SK-N-SH (cell line): Measurements from ENCODE around the gene MORC1. TPM values are rescaled to one million over a fixed set of nuclear protein-coding genes. Genes with fewer than 3 reads are reported as not detected.

Experiments used
- CTCF ChIA-PET: fragments of 300-600, 350-600 bp; formaldehyde crosslinking; extraction: SDS; loops from one replicate; lab custom pipeline; 2021; lab: Yijun Ruan, JAX
- POLR2A ChIA-PET: fragments of 350-600 bp; sonication (Branson Sonifier 250); formaldehyde crosslinking; extraction: SDS; loops from one replicate; lab custom pipeline; 2020; ENCODE audit warnings: antibody characterized with exemption, inconsistent platforms; lab: Yijun Ruan, JAX
- DNase-seq: peaks from one replicate; pipeline ENCODE4 v3.0.0; 2012
- H2AFZ ChIP-seq: fragments of 200-600 bp; sonication (generic); 2 replicates; pipeline ENCODE4 v1.8.1; 2016; ENCODE audit warnings: antibody characterized with exemption, mild to moderate bottlenecking, low read depth
- H3F3A ChIP-seq: fragments of 200-600 bp; sonication (generic); replicated peaks from 2 replicates; pipeline ENCODE3; 2016; ENCODE audit warnings: antibody characterized with exemption, mild to moderate bottlenecking; ENCODE audit not compliant: insufficient read depth
- H3K27ac ChIP-seq, 2 experiments: fragments of 200-500 bp in 1 of 2; fragments of 200-600 bp in 1 of 2; sonication (Bioruptor generic) in 1 of 2; sonication (generic), shearing (Covaris generic) in 1 of 2; 2 replicates each; pipeline versions ENCODE4 v1.5.1 to v1.6.1; 2014 to 2016; ENCODE audit warnings: low read depth in 2 of 2, inconsistent platforms in 1 of 2, low read length in 1 of 2, mild to moderate bottlenecking in 1 of 2, mixed read lengths in 1 of 2
- H3K27me3 ChIP-seq: fragments of 200-600 bp; sonication (generic), shearing (Covaris generic); 2 replicates; pipeline ENCODE4 v1.6.1; 2016; ENCODE audit warnings: mixed run types; ENCODE audit not compliant: insufficient read depth
- H3K36me3 ChIP-seq, 2 experiments: fragments of 200-500 bp in 1 of 2; fragments of 200-600 bp in 1 of 2; sonication (Bioruptor generic) in 1 of 2; sonication (generic) in 1 of 2; replicated peaks in 1 of 2; 2 replicates each; pipeline versions ENCODE3 to v1.5.1; 2014 to 2016; ENCODE audit warnings: low read length in 1 of 2, mild to moderate bottlenecking in 1 of 2; ENCODE audit not compliant: insufficient read depth in 2 of 2, control insufficient read depth in 1 of 2
- H3K4me1 ChIP-seq, 2 experiments: fragments of 200-500 bp in 1 of 2; fragments of 200-600 bp in 1 of 2; sonication (Bioruptor generic) in 1 of 2; sonication (generic), shearing (Covaris generic) in 1 of 2; 2 replicates each; pipeline versions ENCODE4 v1.5.1 to v1.6.1; 2014 to 2016; ENCODE audit warnings: low read depth in 1 of 2, low read length in 1 of 2, mixed run types in 1 of 2; ENCODE audit not compliant: insufficient read depth in 2 of 2, control insufficient read depth in 1 of 2
- H3K4me2 ChIP-seq: fragments of 200-600 bp; sonication (generic), shearing (Covaris generic); 2 replicates; pipeline ENCODE4 v1.6.1; 2017; ENCODE audit warnings: mixed run types
- H3K4me3 ChIP-seq, 2 experiments: fragments of 200-500 bp in 1 of 2; fragments of 200-600 bp in 1 of 2; sonication (Bioruptor generic) in 1 of 2; sonication (generic), shearing (Covaris generic) in 1 of 2; 2 replicates each; pipeline versions ENCODE4 v1.5.1 to v1.8.1; 2014 to 2016; ENCODE audit warnings: low read depth in 2 of 2, inconsistent platforms in 1 of 2, low read length in 1 of 2, mild to moderate bottlenecking in 1 of 2, mixed read lengths in 1 of 2, moderate library complexity in 1 of 2
- H3K79me2 ChIP-seq: fragments of 200-600 bp; sonication (generic); 2 replicates; pipeline ENCODE4 v1.8.1; 2017; ENCODE audit warnings: mild to moderate bottlenecking; ENCODE audit not compliant: insufficient read depth
- H3K9ac ChIP-seq: fragments of 200-600 bp; sonication (generic); 2 replicates; pipeline ENCODE4 v1.6.1; 2017; ENCODE audit warnings: mixed run types
- H3K9me2 ChIP-seq: fragments of 200-600 bp; sonication (generic); 2 replicates; pipeline ENCODE4 v1.6.1; 2017; ENCODE audit warnings: mixed run types
- H3K9me3 ChIP-seq: fragments of 200-600 bp; sonication (generic); 2 replicates; pipeline ENCODE4 v1.6.1; 2017; ENCODE audit warnings: mixed run types, mild to moderate bottlenecking, moderate library complexity
- H4K20me1 ChIP-seq: fragments of 200-600 bp; sonication (generic); 2 replicates; pipeline ENCODE4 v1.6.1; 2017; ENCODE audit warnings: mild to moderate bottlenecking, mixed run types; ENCODE audit not compliant: insufficient read depth
- CHD2 ChIP-seq: fragments of 150-350 bp; IDR thresholded peaks from 2 replicates; pipeline ENCODE4 v1.6.1; 2018; ENCODE audit warnings: low read length; ENCODE audit not compliant: partially characterized antibody
- CTCF ChIP-seq: fragments of 200-600 bp; sonication (generic); IDR thresholded peaks from 2 replicates; pipeline ENCODE4 v1.6.1; 2017; ENCODE audit warnings: antibody characterized with exemption, mild to moderate bottlenecking, moderate library complexity
- ELF1 ChIP-seq: IDR thresholded peaks from 2 replicates; pipeline ENCODE4 v1.4.0; 2012
- FOSL2 ChIP-seq: IDR thresholded peaks from 2 replicates; pipeline ENCODE4 v1.4.0; 2012; ENCODE audit warnings: low read depth, mild to moderate bottlenecking, moderate library complexity, borderline replicate concordance
- FOXJ3 ChIP-seq: sonication (generic); formaldehyde crosslinking; IDR thresholded peaks from 2 replicates; pipeline ENCODE4 v1.5.1; 2020; ENCODE audit warnings: mild to moderate bottlenecking, missing genetic modification reagents
- GABPA ChIP-seq: IDR thresholded peaks from 2 replicates; pipeline ENCODE4 v1.4.0; 2012; ENCODE audit warnings: low read depth, mild to moderate bottlenecking
- JUND ChIP-seq: IDR thresholded peaks from 2 replicates; pipeline ENCODE4 v1.4.0; 2012
- MEF2A ChIP-seq: IDR thresholded peaks from 2 replicates; pipeline ENCODE4 v1.4.0; 2012; ENCODE audit warnings: low read depth, borderline replicate concordance
- MXI1 ChIP-seq: IDR thresholded peaks from 2 replicates; pipeline ENCODE4 v1.6.1; 2012; ENCODE audit warnings: mild to moderate bottlenecking, low read depth, low read length, improper control_type of control experiment
- POLR2AphosphoS5 ChIP-seq: IDR thresholded peaks from 2 replicates; pipeline ENCODE4 v1.6.1; 2012; ENCODE audit warnings: low read depth, low read length
- REST ChIP-seq: IDR thresholded peaks from 2 replicates; pipeline ENCODE4 v1.6.1; 2012; ENCODE audit warnings: mild to moderate bottlenecking, low read depth, low read length, moderate library complexity
- TCF12 ChIP-seq: IDR thresholded peaks from 2 replicates; pipeline ENCODE4 v1.4.0; 2012
- TEAD4 ChIP-seq: IDR thresholded peaks from 2 replicates; pipeline ENCODE4 v1.4.0; 2012; ENCODE audit warnings: mild to moderate bottlenecking, borderline replicate concordance; ENCODE audit not compliant: insufficient read depth
- USF1 ChIP-seq: IDR thresholded peaks from 2 replicates; pipeline ENCODE4 v1.4.0; 2012; ENCODE audit warnings: low read depth, borderline replicate concordance
- WGBS: methylation state at CpG from one replicate; pipeline ENCODE4 v1.1.6; 2017; ENCODE audit warnings: low lambda C conversion rate; 5-methylcytosine and 5-hydroxymethylcytosine counted together
- polyA plus RNA-seq, 3 experiments: library from polyadenylated mRNA; depleted of rRNA; stranded (reverse); fragments of >200 nt; gene quantifications; 2 replicates each; pipeline ENCODE4 v1.2.3, GENCODE V29; 2012

The MORC1 gene
- polyA plus RNA-seq, 1 of the 3 experiments (the other 2 are of a cell fraction): not detected

DNA sequence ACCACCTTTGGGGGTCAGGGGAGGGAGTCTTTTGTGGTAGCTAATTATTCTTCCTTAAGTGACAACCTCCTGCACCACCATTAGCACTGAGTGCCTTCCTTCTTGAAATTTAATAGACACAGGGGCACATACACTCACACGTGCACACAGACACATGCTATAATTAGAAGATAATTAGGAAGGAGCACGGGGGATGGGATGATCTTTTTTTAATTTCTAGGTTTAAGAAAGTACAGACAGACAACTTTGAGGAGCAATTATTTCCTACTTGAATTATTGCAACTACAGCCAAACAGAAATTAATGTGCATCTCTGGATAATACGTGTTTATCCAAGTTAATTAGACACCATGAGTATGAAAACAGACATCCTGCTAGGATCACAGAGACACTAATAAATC, 119.5 kb downstream of the MORC1 start:
- Histone ChIP-seq H2AFZ (no peak overlapping the region), H3K4me2 (no peak overlapping the region), H3K9me3 (no peaks in the 10 kb centered on the region), H3K79me2 (no peaks in the 10 kb centered on the region), H3K27me3 (no peaks in the 10 kb centered on the region), H3K36me3 (no peaks in the 10 kb centered on the region), H3K27ac (no peak overlapping the region), H4K20me1 (no peaks in the 10 kb centered on the region), H3K9me2 (no peaks in the 10 kb centered on the region), H3K4me3 (no peak overlapping the region), H3K9ac (no peak overlapping the region), H3K4me1 (no peaks in the 10 kb centered on the region), H3F3A (no peaks in the 10 kb centered on the region)
- no peak for DNase-seq
- POLR2A ChIA-PET: no interaction called here
- WGBS: 48% methylated on average over 3 of the region's 3 CpGs
- CTCF ChIA-PET: interaction anchor here (1.4 kb wide), 1 partner anchor 336 kb away, joined by 3 read pairs; no protein-coding TSS in a partner anchor
- TF ChIP-seq REST (no peak), GABPA (no peak), USF1 (no peak), JUND (no peak), CTCF (no peak), FOXJ3 (CRISPR knock-in tag) (no peak), POLR2AphosphoS5 (no peak), MEF2A (no peak), ELF1 (no peak), CHD2 (no peak), MXI1 (no peak), TEAD4 (no peak), FOSL2 (no peak), TCF12 (no peak)
